ENCODE measurements around the gene NLRC3. TPM values are rescaled to one million over a fixed set of nuclear protein-coding genes. Genes with fewer than 3 reads are reported as not detected.

Gene NLRC3
- total and polyA plus RNA-seq, 4 donors, result 0.35 to 2.2 (median 1.0) TPM

GRCh38 chr16:3546986-3547682 is 30.1 kb downstream of the NLRC3 start:
- DNase-seq (ENCODE audit: low spot score), result no peak
- Histone ChIP-seq H3K27ac (ENCODE audit: low read depth in 1 of 2, low read length in 2 of 2) (no peak overlapping the region), H3K27me3 (ENCODE audit: control insufficient read depth in 4 of 4, insufficient read depth in 4 of 4, low read length in 3 of 4) (no peaks in the 10 kb centered on the region), H3K9me3 (ENCODE audit: control insufficient read depth in 4 of 4, low read length in 3 of 4) (no peaks in the 10 kb centered on the region), H3K4me1 (ENCODE audit: control insufficient read depth in 4 of 4, insufficient read depth in 4 of 4, low read length in 3 of 4) (no peaks in the 10 kb centered on the region), H3K9ac (ENCODE audit: low read depth in 1 of 2, low read length in 2 of 2) (no peak overlapping the region), H3K36me3 (ENCODE audit: control insufficient read depth in 4 of 4, insufficient read depth in 3 of 4, low read depth in 1 of 4, low read length in 3 of 4) (peaks cover 0 to under 1% (median 0%) of the 10 kb centered on the region in 4 donors), H3K4me3 (ENCODE audit: low read depth in 1 of 3, low read length in 3 of 3) (no peak overlapping the region)
- WGBS, result 90% methylated on average over 15 of the region's 15 CpGs
- TF ChIP-seq NR2F2 (IDR thresholded peaks at IDR 0.05) (no peak), FOXA1 (IDR thresholded peaks at IDR 0.05) (no peak), CTCF (IDR thresholded peaks at IDR 0.05; ENCODE audit: low read depth, low read length, missing input control) (no peak), FOXA2 (IDR thresholded peaks at IDR 0.05) (no peak), HNF4A (conservative IDR thresholded peaks at IDR 0.05) (no peak), EGR1 (IDR thresholded peaks at IDR 0.05; ENCODE audit: low read depth in 2 of 2) (no peak), HNF4G (IDR thresholded peaks at IDR 0.05) (no peak), REST (IDR thresholded peaks at IDR 0.05) (no peak)

GRCh38 chr16:3542601-3543373 is 34.4 kb downstream of the NLRC3 start:
- Histone ChIP-seq H3K4me1 (ENCODE audit: control insufficient read depth in 4 of 4, insufficient read depth in 4 of 4, low read length in 3 of 4) (no peaks in the 10 kb centered on the region), H3K9me3 (ENCODE audit: control insufficient read depth in 4 of 4, low read length in 3 of 4) (no peaks in the 10 kb centered on the region), H3K4me3 (ENCODE audit: low read depth in 1 of 3, low read length in 3 of 3) (no peak overlapping the region), H3K9ac (ENCODE audit: low read depth in 1 of 2, low read length in 2 of 2) (no peak overlapping the region), H3K27me3 (ENCODE audit: control insufficient read depth in 4 of 4, insufficient read depth in 4 of 4, low read length in 3 of 4) (no peaks in the 10 kb centered on the region), H3K36me3 (ENCODE audit: control insufficient read depth in 4 of 4, insufficient read depth in 3 of 4, low read depth in 1 of 4, low read length in 3 of 4) (peaks cover 0 to 5% (median 0%) of the 10 kb centered on the region in 4 donors), H3K27ac (ENCODE audit: low read depth in 1 of 2, low read length in 2 of 2) (no peak overlapping the region)
- WGBS, result 92% methylated on average over 6 of the region's 6 CpGs
- DNase-seq (ENCODE audit: low spot score), result no peak
- TF ChIP-seq ZBTB33 (IDR thresholded peaks at IDR 0.05), result no peak
- TF ChIP-seq FOXA2 (IDR thresholded peaks at IDR 0.05), result no peak
- TF ChIP-seq EGR1 (IDR thresholded peaks at IDR 0.05; ENCODE audit: low read depth in 2 of 2), result no peak
- no peak for TF ChIP-seq GABPA (IDR thresholded peaks at IDR 0.05 in 1 of 2, conservative IDR thresholded peaks at IDR 0.05 in 1 of 2)
- no peak for TF ChIP-seq SP1 (IDR thresholded peaks at IDR 0.05)
- no peak for TF ChIP-seq ATF3 (IDR thresholded peaks at IDR 0.05)
- TF ChIP-seq YY1 (IDR thresholded peaks at IDR 0.05), result no peak
- no peak for TF ChIP-seq TAF1 (conservative IDR thresholded peaks at IDR 0.05)
- no peak for TF ChIP-seq CTCF (IDR thresholded peaks at IDR 0.05; ENCODE audit: low read depth, low read length, missing input control)
- no peak for TF ChIP-seq HNF4G (IDR thresholded peaks at IDR 0.05)
- TF ChIP-seq JUND (IDR thresholded peaks at IDR 0.05), result no peak
- TF ChIP-seq FOXA1 (IDR thresholded peaks at IDR 0.05), result no peak
- no peak for TF ChIP-seq MAX (IDR thresholded peaks at IDR 0.05)
- TF ChIP-seq RAD21 (IDR thresholded peaks at IDR 0.05), result no peak
